ENCODE results near the gene ZNF506.
"Not testable (repeated sequence)": the region's sequence is repeated elsewhere in the genome, so short reads cannot be mapped to it uniquely, and the experiment has no call there.

ZNF506 gene

DNA sequence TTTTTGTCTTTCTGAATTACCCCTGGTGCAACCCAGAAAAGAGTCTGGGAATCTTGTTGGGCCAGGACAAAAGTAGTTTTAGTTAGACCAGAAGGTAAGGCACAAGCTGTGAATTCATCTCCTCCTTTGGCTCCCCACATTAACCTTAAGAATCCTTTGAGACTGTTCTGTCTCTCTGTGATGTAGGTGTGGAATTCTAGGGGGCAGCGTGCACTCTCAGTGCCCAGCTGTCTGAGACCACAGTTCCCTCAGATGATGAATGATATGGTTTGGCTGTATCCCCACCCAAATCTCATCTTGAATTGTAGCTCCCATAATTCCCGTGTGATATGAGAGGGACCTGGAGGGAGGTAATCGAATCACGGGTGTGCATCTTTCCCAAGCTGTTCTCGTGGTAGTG lies 43.9 kb downstream of the ZNF506 start:
- H3K4me3 ChIP-seq (replicated peaks; ENCODE audit: low read depth, low read length) = peak overlapping the region; percentile 94
- TF ChIP-seq, protein P1, sequence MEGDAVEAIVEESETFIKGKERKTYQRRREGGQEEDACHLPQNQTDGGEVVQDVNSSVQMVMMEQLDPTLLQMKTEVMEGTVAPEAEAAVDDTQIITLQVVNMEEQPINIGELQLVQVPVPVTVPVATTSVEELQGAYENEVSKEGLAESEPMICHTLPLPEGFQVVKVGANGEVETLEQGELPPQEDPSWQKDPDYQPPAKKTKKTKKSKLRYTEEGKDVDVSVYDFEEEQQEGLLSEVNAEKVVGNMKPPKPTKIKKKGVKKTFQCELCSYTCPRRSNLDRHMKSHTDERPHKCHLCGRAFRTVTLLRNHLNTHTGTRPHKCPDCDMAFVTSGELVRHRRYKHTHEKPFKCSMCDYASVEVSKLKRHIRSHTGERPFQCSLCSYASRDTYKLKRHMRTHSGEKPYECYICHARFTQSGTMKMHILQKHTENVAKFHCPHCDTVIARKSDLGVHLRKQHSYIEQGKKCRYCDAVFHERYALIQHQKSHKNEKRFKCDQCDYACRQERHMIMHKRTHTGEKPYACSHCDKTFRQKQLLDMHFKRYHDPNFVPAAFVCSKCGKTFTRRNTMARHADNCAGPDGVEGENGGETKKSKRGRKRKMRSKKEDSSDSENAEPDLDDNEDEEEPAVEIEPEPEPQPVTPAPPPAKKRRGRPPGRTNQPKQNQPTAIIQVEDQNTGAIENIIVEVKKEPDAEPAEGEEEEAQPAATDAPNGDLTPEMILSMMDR (IDR thresholded peaks at IDR 0.05; ENCODE audit: low read length, missing control alignments) = no peak

GRCh38 chr19:19776206-19777008 lies 45.1 kb downstream of the ZNF506 start:
- TF ChIP-seq, protein P1 (IDR thresholded peaks at IDR 0.05; ENCODE audit: low read length, missing control alignments) = no peak
- H3K4me3 ChIP-seq (replicated peaks; ENCODE audit: low read depth, low read length) = peak overlapping the region; percentile 94
- DNase-seq (ENCODE audit: low read depth) = peak; percentile 99

More for the DNA sequence above, 43.9 kb downstream of the ZNF506 start:
- no peak for DNase-seq (ENCODE audit: low read depth)

- peak overlapping the region; percentile 94 for H3K4me3 ChIP-seq (replicated peaks; ENCODE audit: low read depth, low read length)
- no peak for DNase-seq (ENCODE audit: low read depth)
- TF ChIP-seq, protein P1 (IDR thresholded peaks at IDR 0.05; ENCODE audit: low read length, missing control alignments) = no peak
Observed at GRCh38 chr19:19775891-19776205, 45.7 kb downstream of the ZNF506 start.

GRCh38 chr19:19774354-19775033 lies 47.1 kb downstream of the ZNF506 start:
- TF ChIP-seq, protein P1 (IDR thresholded peaks at IDR 0.05; ENCODE audit: low read length, missing control alignments) = no peak
- no peak for DNase-seq (ENCODE audit: low read depth)
- no peak overlapping the region for H3K4me3 ChIP-seq (replicated peaks; ENCODE audit: low read depth, low read length)

- not testable (repeated sequence) for DNase-seq (ENCODE audit: low read depth)
Observed at GRCh38 chr19:19771963-19772362, 49.6 kb downstream of the ZNF506 start.

DNA sequence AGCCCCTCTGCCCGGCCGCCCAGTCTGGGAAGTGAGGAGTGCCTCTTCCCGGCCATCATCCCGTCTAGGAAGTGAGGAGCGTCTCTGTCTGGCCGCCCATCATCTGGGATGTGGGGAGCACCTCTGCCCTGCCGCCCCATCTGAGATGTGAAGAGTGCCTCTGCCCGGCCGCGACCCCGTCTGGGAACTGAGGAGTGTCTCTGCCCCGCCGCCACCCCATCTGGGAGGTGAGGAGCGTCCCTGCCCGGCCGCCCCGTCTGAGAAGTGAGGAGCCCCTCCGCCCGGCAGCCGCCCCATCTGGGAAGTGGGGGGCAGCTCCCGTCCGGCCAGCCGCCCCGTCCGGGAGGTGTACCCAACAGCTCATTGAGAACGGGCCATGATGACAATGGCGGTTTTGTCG lies 51.6 kb downstream of the ZNF506 start:
- DNase-seq (ENCODE audit: low read depth); H3K4me3 ChIP-seq (replicated peaks; ENCODE audit: low read depth, low read length): not testable (repeated sequence)

More at GRCh38 chr19:19771963-19772362, 49.6 kb downstream of the ZNF506 start:
- not testable (repeated sequence) for H3K4me3 ChIP-seq (replicated peaks; ENCODE audit: low read depth, low read length)

DNA sequence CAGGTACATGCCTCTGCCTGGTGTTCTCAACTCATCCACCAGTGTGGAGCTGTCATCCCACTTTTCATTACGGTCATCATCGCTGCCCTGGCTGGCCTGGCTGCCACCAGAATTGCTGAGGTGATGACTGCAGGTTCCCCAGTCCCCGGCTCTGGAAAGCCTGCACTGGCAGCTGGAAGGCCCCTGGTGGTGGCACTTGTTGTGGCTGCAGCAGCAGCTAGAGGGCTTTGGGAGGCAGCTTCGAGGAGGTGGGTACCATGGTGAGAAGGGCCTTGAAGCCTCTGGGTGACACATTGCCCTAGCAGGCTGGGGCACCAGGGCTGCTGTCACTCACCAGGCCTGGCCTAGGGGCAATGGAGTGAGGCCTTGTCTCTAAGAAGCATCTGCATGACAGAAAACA lies 63.4 kb downstream of the ZNF506 start:
- no peak overlapping the region for H3K4me3 ChIP-seq (replicated peaks; ENCODE audit: low read depth, low read length)
- TF ChIP-seq, protein P1 (IDR thresholded peaks at IDR 0.05; ENCODE audit: low read length, missing control alignments) = no peak
- no peak for DNase-seq (ENCODE audit: low read depth)
